CD4-positive, alpha-beta T cell treated with Interleukin-2 at 100 ng/mL for 4 hours (primary cell): ENCODE results near the gene SH3GL1.

Experiments
- DNase-seq: peaks from one replicate; pipeline ENCODE4 v3.0.0-alpha.2; 2020; ENCODE audit warnings: low spot score

Gene SH3GL1

GRCh38 chr19:4431808-4432674, 31.7 kb upstream of the SH3GL1 start:
- peak; percentile 5 for DNase-seq

GRCh38 chr19:4431296-4431695, 30.9 kb upstream of the SH3GL1 start:
- DNase-seq = no peak

GRCh38 chr19:4430760-4431159, 30.4 kb upstream of the SH3GL1 start:
- no peak for DNase-seq

- no peak for DNase-seq
Measured at GRCh38 chr19:4429771-4430171, 29.4 kb upstream of the SH3GL1 start.

- DNase-seq = no peak
Measured at GRCh38 chr19:4429256-4429655, 28.9 kb upstream of the SH3GL1 start.

GRCh38 chr19:4428326-4428975, 28.1 kb upstream of the SH3GL1 start:
- DNase-seq = no peak

- DNase-seq = no peak
Measured at GRCh38 chr19:4425537-4425936, 25.2 kb upstream of the SH3GL1 start.

GRCh38 chr19:4423416-4424126, 23.2 kb upstream of the SH3GL1 start:
- no peak for DNase-seq

- DNase-seq = no peak
Measured at GRCh38 chr19:4416268-4416667, 15.9 kb upstream of the SH3GL1 start.

- no peak for DNase-seq
Measured at GRCh38 chr19:4415352-4415751, 15.0 kb upstream of the SH3GL1 start.

- no peak for DNase-seq
Measured at GRCh38 chr19:4414800-4415321, 14.5 kb upstream of the SH3GL1 start.

GRCh38 chr19:4414144-4414799, 13.9 kb upstream of the SH3GL1 start:
- DNase-seq = no peak

GRCh38 chr19:4413588-4413987, 13.2 kb upstream of the SH3GL1 start:
- no peak for DNase-seq

GRCh38 chr19:4409123-4409933, 9.0 kb upstream of the SH3GL1 start:
- DNase-seq = no peak

- no peak for DNase-seq
Measured at GRCh38 chr19:4406626-4407025, 6.3 kb upstream of the SH3GL1 start.

- no peak for DNase-seq
Measured at GRCh38 chr19:4405977-4406376, 5.6 kb upstream of the SH3GL1 start.

- DNase-seq = no peak
Measured at GRCh38 chr19:4403005-4403761, 2.8 kb upstream of the SH3GL1 start.

GRCh38 chr19:4402171-4403004, 2.0 kb upstream of the SH3GL1 start, which contains the start of gene CHAF1A:
Gene CHAF1A (plus strand): TSS chr19:4402640. CDS start chr19:4402763, 123 bp downstream.
- peak; percentile 99 for DNase-seq

GRCh38 chr19:4401769-4402170, 1.4 kb upstream of the SH3GL1 start:
- DNase-seq = no peak

GRCh38 chr19:4399812-4400134, 574 bp downstream of the SH3GL1 start:
- DNase-seq = no peak
